ENCODE results near the gene PTGS1.
"Not testable (repeated sequence)": the region's sequence is repeated elsewhere in the genome, so short reads cannot be mapped to it uniquely, and the experiment has no call there.

Gene PTGS1

GRCh38 chr9:122370869-122371755, at the start of gene PTGS1:
TSS of gene PTGS1 (plus strand) at chr9:122371024. CDS start at chr9:122371085, 61 bp downstream.
- peak within 1 kb of the TSS; percentile 57 for H3K4me3 ChIP-seq (ENCODE audit: low read depth, low read length)

DNA sequence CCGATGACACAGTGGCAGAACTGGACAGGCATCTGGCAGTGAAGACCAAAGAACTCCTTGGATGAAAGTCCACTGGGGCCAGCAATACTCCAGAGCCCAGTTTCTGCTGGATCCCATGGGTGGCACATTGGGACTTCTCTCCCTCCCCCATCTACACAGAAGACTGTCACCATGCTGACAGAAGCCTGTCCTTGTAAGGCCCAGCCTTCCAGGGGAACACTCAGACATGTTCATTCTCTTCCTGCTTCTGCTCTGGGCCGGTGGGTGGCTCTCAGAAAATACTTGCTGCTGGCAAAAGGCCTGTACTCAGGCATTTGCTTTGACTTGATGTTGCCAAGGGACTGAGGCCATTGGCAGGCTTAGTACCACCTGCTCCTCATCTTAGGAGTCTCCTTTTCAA, 48.3 kb upstream of the PTGS1 start:
- H3K4me3 ChIP-seq (ENCODE audit: low read depth, low read length): no peak overlapping the region

DNA sequence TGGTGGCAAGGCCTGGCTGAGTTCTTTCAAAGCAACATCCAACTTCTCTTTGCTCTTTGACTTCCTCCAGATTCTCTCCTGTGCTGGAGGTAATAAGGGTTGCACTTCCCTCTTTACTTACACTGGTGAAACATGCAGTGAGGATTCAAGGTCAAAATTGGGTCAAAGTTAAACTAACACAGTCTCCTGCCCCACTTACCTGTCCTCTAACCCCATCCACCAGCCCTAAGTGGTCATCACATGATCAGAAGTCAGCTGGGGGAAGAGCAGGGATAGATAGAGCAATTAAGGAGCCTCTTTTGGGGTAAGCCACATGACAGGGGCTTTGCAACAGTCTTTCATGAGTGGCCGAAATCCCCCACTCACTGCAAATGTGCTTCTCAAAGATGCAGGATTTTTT, 46.2 kb upstream of the PTGS1 start:
- H3K4me3 ChIP-seq (ENCODE audit: low read depth, low read length): not testable (repeated sequence)

DNA sequence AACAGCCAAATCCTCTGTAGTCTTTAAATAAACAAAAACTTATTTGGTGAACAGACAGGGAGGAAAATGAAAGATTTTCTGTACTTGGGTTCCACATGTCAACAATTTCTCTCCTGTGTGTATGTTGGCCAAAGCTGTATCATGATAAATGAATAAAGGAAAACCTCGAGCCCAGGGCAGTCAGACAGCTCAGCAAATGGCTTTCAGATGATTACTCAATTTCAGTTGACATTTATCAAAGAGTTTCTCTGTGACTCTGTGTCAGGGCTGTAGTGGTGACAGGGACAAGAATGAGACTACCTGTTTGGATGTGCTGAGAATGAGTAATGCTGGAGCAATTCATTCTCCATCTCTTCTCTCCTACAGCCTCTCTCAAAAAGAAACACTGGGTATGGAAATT, 45.7 kb upstream of the PTGS1 start:
- H3K4me3 ChIP-seq (ENCODE audit: low read depth, low read length): no peak overlapping the region

GRCh38 chr9:122327175-122327574, 43.6 kb upstream of the PTGS1 start:
- H3K4me3 ChIP-seq (ENCODE audit: low read depth, low read length): no peak overlapping the region

DNA sequence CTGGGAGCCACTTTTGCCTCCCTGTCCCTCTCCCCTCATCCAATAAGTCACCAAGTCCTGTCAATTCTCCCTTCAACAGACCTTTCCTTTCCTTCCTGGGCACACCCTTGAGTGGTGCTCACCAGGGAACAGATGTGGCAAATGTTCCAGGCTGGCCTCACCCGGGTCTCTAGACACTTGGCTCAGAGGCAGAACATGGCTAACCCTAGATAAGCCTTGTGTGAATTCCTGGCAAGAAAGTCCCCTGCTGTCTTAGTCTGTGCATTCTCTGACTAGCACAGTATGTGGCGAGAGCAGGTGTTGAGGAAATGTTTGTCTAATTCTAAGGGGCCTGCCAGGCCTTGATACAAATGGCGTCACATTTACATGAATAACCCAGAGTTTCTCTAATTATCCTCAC, 41.2 kb upstream of the PTGS1 start:
- H3K4me3 ChIP-seq (ENCODE audit: low read depth, low read length): no peak overlapping the region

GRCh38 chr9:122330466-122330865, 40.4 kb upstream of the PTGS1 start:
- not testable (repeated sequence) for H3K4me3 ChIP-seq (ENCODE audit: low read depth, low read length)

DNA sequence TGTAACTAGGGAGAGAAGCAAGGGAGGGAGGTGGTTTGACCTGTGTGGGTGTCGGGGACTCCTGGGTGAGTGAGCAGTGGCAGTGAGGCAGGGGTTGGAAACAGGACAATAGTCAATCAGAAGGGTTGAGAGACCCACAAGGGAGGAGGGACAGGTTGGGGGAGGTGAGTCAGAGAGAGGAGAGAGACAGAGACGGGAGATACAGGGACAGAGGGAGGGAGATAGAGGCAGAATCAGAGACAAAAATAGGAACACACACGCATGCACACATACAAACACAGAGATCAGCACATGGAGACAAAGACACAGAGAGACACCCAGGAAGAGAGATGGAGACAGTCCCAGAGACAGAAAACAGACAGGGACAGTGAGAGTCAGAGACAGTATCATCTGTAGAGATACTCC, 39.3 kb upstream of the PTGS1 start:
- H3K4me3 ChIP-seq (ENCODE audit: low read depth, low read length): no peak overlapping the region

DNA sequence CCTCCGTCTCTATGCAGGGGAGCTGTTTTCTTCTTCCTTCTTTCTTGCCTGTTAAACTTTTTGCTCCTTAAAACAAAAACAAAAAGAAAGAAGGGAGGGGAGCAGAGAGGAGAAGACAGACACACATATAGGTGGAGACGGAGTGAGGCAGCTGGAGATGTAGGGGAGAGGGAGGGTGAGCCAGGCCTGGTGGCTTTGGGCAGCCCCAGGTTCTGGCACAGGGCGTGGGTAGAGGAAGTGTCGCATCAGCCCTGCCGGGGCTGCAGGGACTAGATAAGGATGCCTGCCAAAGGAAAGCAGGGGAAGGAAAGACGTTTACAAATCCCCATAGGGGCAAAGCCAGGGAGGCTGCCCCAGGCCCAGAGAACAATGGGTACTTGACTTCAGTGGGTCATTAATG, 38.7 kb upstream of the PTGS1 start:
- no peak overlapping the region for H3K4me3 ChIP-seq (ENCODE audit: low read depth, low read length)

DNA sequence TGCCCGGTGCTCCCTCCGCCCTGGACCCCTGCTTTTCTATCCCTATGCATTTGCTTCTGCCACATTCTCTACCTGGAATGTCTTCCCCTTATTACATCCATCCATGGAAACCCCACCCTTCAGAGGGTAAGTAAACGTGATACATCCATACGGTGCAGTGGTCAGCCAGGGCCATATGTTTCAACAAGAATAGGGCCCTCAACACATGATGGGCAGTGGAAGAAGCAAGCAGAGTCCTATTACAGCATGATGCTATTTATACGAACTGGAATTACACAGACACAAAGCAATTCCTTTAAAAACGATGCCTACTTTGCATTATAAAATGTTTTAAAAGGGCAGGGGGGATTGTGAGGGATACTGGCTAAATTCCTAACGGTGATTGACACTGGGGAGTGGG, 38.2 kb upstream of the PTGS1 start:
- H3K4me3 ChIP-seq (ENCODE audit: low read depth, low read length): no peak overlapping the region

DNA sequence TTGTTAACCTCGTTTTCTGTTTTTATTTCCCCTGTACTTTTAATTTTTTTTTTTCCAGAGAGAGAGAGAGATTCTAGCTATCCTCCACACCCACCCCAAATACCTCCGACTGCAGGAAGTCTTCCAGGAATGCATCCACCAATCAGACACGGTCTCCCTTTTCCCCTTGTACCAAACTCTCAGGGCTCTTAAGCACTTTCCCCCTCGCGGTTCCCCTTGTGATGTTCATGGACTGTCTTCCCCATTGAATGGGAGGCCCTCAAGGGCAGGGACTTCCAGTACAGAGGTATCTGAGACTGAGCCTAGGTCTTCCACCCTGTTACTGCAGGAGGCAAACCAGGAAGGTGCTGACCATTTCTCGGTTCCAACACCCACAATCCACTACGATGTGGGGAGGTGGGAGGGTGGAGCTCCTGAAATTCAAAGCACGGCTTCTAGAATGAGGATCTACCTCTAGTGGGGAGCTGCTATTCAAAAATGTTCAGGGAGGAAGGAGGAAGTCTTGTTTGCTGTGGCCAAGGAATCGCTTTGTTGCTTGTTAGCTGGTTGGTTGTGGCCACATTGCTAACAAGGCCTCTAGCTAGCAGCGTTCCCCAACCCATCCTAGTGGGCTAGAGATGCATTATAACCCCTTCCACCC, 37.5 kb upstream of the PTGS1 start:
- H3K4me3 ChIP-seq (ENCODE audit: low read depth, low read length): no peak overlapping the region

- no peak overlapping the region for H3K4me3 ChIP-seq (ENCODE audit: low read depth, low read length)
Observed at GRCh38 chr9:122334916-122335315, 35.9 kb upstream of the PTGS1 start.

DNA sequence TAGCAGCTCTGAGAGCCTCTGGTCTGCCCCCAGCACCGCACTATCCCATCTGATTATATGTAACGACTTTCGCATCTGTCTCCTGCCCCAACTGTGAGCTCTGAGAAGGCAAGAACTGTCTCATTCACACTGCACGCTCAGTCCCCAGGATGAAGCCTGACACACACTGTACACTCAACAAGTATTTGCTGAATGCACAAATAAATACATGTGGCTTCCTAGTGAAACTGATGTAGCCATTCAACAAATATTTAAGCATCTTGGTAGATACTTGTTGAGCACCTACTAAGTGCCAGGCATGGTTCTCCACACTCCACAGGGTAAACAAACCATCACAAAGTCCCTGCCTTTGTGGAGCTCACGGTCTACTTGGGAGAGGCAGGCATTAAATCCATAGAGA, 34.6 kb upstream of the PTGS1 start:
- H3K4me3 ChIP-seq (ENCODE audit: low read depth, low read length): no peak overlapping the region

DNA sequence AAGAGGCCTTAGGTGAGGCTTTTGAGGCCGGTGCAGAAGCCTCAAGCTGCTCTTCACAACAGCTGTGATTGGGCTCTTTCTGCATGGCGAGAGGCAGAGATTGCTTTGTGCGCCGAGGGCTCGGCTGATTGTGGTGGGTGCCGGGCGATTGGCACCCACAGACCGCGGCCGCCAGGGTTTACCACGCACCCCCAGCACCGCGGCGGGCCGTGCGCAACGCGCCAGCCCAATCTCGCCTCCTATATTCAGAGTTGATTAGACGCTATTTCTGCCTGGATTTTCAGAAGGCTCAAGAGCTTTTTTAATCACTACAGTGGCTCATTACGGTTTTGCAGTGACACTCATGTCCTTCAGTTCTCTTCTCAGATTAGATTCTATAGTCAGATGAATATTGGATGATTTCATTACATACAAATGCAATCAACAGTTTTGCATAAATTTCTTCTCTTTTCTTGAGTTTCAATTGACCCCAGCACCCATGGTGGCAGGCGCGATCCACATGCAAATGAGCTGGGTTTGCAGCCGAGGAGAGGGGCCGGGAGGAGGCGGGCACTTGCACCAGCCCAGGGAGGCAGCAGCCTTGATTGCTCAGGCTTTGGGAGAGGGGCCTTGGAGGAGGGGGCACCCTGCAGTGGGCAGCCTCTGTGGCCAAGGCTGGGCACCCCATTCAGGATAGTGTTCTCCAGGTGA, 33.8 kb upstream of the PTGS1 start:
- no peak overlapping the region for H3K4me3 ChIP-seq (ENCODE audit: low read depth, low read length)

- H3K4me3 ChIP-seq (ENCODE audit: low read depth, low read length): no peak overlapping the region
Observed at GRCh38 chr9:122337556-122337929, 33.3 kb upstream of the PTGS1 start.

GRCh38 chr9:122338536-122338935, 32.3 kb upstream of the PTGS1 start:
- no peak overlapping the region for H3K4me3 ChIP-seq (ENCODE audit: low read depth, low read length)

- H3K4me3 ChIP-seq (ENCODE audit: low read depth, low read length): no peak overlapping the region
Observed at GRCh38 chr9:122338994-122339393, 31.8 kb upstream of the PTGS1 start.

- H3K4me3 ChIP-seq (ENCODE audit: low read depth, low read length): no peak overlapping the region
Observed at GRCh38 chr9:122339579-122339978, 31.2 kb upstream of the PTGS1 start.

DNA sequence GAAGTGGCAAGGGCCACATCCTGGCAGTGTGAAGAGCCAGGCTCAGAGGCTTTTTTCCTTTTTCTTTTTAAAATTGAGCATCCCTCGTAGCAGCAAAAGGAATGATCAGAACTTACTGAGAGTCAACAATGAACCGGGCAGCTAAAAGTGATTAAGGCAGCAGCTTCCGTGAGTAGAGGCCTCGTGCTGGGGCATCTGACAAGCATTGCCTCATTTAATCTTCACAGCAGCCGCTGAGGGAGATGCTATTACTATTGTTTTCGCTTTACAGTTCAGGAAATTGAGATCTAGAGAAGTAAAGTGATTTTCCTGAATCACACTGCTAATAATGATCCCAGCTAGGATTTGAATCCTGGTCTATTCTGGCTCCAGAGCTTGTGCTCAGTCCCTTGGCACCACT, 30.7 kb upstream of the PTGS1 start:
- H3K4me3 ChIP-seq (ENCODE audit: low read depth, low read length): no peak overlapping the region

- H3K4me3 ChIP-seq (ENCODE audit: low read depth, low read length): no peak overlapping the region
Observed at GRCh38 chr9:122342323-122343050, 28.3 kb upstream of the PTGS1 start.
